Measurements from ENCODE around the gene DMP1. TPM values are rescaled to one million over a fixed set of nuclear protein-coding genes. Genes with fewer than 3 reads are reported as not detected.

Gene DMP1
- total and polyA plus RNA-seq, 2 of the 8 experiments (the other 6 are each of a cell fraction or from before 2014, with no cell fraction given), result 0.05 to 0.17 TPM

- no peak overlapping the region for H2BK5ac ChIP-seq (ENCODE audit: low read depth, low read length)
- no peak overlapping the region for H2AK5ac ChIP-seq (ENCODE audit: low read depth, low read length)
- ChIA-PET POLR2A (ENCODE audit: partially characterized antibody) (no interaction called here), CTCF (ENCODE audit: partially characterized antibody) (interaction anchor here (0.5 to 1.2 kb wide), 2 partner anchors 228 to 685 kb away, joined by 3 read pairs; no protein-coding TSS in a partner anchor)
- H3K9ac ChIP-seq (replicated peaks in 1 of 4; ENCODE audit: extremely low read depth in 1 of 4, low read depth in 3 of 4, low read length in 3 of 4), result no peak overlapping the region
- DNase-seq (ENCODE audit: low read depth in 1 of 2, low spot score in 2 of 2) (no peak), FAIRE-seq (no peak)
- no peak overlapping the region for H3K56ac ChIP-seq (replicated peaks; ENCODE audit: insufficient read length, low read depth, low read length)
- H3K9me3 ChIP-seq (ENCODE audit: insufficient read depth in 2 of 2, low read depth in 1 of 2, low read length in 1 of 2), result peaks cover 0 to 4% of the 10 kb centered on the region in 2 experiments; a peak in 1 of 4 replicates
- no peak overlapping the region for H4K91ac ChIP-seq (replicated peaks; ENCODE audit: insufficient read length, low read length)
- no peak overlapping the region for H3K4me3 ChIP-seq (ENCODE audit: extremely low read depth in 1 of 4, insufficient read depth in 2 of 4, low read depth in 3 of 4, low read length in 4 of 4)
- H4K8ac ChIP-seq (ENCODE audit: extremely low read depth, insufficient read depth, low read length), result no peak overlapping the region
- no peak overlapping the region for H3K23ac ChIP-seq (ENCODE audit: insufficient read length)
- H3K4me2 ChIP-seq (ENCODE audit: insufficient read depth in 1 of 2, low read depth in 2 of 2, low read length in 2 of 2), result no peak overlapping the region
- no peaks in the 10 kb centered on the region; a peak in 1 of 7 replicates for H3K4me1 ChIP-seq (replicated peaks in 1 of 4; ENCODE audit: control insufficient read depth in 3 of 4, insufficient read depth in 4 of 4, low read length in 3 of 4)
- H3K79me2 ChIP-seq (ENCODE audit: control insufficient read depth in 1 of 2, insufficient read depth in 2 of 2, low read length in 2 of 2), result no peaks in the 10 kb centered on the region
- no peaks in the 10 kb centered on the region for H3K27me3 ChIP-seq (replicated peaks in 1 of 4; ENCODE audit: control insufficient read depth in 3 of 4, extremely low read depth in 1 of 4, insufficient read depth in 3 of 4, low read length in 3 of 4)
- H3K79me1 ChIP-seq (ENCODE audit: low read depth, low read length), result no peaks in the 10 kb centered on the region
- no peak overlapping the region for H2BK20ac ChIP-seq (ENCODE audit: low read length)
- H3K4ac ChIP-seq (replicated peaks; ENCODE audit: insufficient read length, low read depth, low read length), result no peak overlapping the region
- no peak overlapping the region for H4K5ac ChIP-seq (ENCODE audit: insufficient read length, low read depth, low read length)
- H3K36me3 ChIP-seq (ENCODE audit: control insufficient read depth in 2 of 4, insufficient read depth in 4 of 4, low read length in 3 of 4), result no peaks in the 10 kb centered on the region
- no peak overlapping the region for H3K18ac ChIP-seq (ENCODE audit: extremely low read depth, low read length)
- H3K27ac ChIP-seq (ENCODE audit: low read depth, low read length), result no peak overlapping the region
- H2AFZ ChIP-seq (ENCODE audit: low read length), result no peak overlapping the region
- no peak overlapping the region for H2BK15ac ChIP-seq (ENCODE audit: low read length)
- no peak overlapping the region for H2BK120ac ChIP-seq (replicated peaks; ENCODE audit: low read depth, low read length)
- no peaks in the 10 kb centered on the region for H4K20me1 ChIP-seq (replicated peaks in 1 of 2; ENCODE audit: control insufficient read depth in 1 of 2, insufficient read depth in 2 of 2, low read length in 2 of 2)
- no peak overlapping the region for H3K14ac ChIP-seq (ENCODE audit: insufficient read length)
- H3K23me2 ChIP-seq (ENCODE audit: low read depth, low read length), result no peaks in the 10 kb centered on the region
- no peak overlapping the region for H2BK12ac ChIP-seq (ENCODE audit: low read depth, low read length)
- no peak for TF ChIP-seq SP2 (IDR thresholded peaks at IDR 0.05; ENCODE audit: low read length)
- TF ChIP-seq TEAD4 (IDR thresholded peaks at IDR 0.05; ENCODE audit: low read depth, low read length), result no peak
- TF ChIP-seq JUND (IDR thresholded peaks at IDR 0.05; ENCODE audit: low read length), result no peak
- TF ChIP-seq ASH2L (IDR thresholded peaks at IDR 0.05; ENCODE audit: low read length), result no peak
- no peak for TF ChIP-seq MAFK (IDR thresholded peaks at IDR 0.05; ENCODE audit: low read depth, low read length)
- no peak for TF ChIP-seq EZH2 (IDR thresholded peaks at IDR 0.05; ENCODE audit: low read depth, low read length, severe bottlenecking)
- no peak for TF ChIP-seq FOSL1 (IDR thresholded peaks at IDR 0.05; ENCODE audit: insufficient read depth, low read depth, low read length)
- no peak for TF ChIP-seq SP1 (IDR thresholded peaks at IDR 0.05; ENCODE audit: low read depth, low read length)
- no peak for TF ChIP-seq GTF2F1 (IDR thresholded peaks at IDR 0.05; ENCODE audit: borderline replicate concordance, low read depth, low read length)
- TF ChIP-seq TAF1 (IDR thresholded peaks at IDR 0.05; ENCODE audit: low read depth, low read length), result no peak
- no peak for TF ChIP-seq RFX5 (IDR thresholded peaks at IDR 0.05; ENCODE audit: borderline replicate concordance, low read depth, low read length)
- no peak for TF ChIP-seq CHD1 (IDR thresholded peaks at IDR 0.05; ENCODE audit: low read depth, low read length)
- TF ChIP-seq KDM1A (IDR thresholded peaks at IDR 0.05; ENCODE audit: borderline replicate concordance, low read length), result no peak
- no peak for TF ChIP-seq POLR2AphosphoS5 (IDR thresholded peaks at IDR 0.05; ENCODE audit: low read depth, low read length)
- no peak for TF ChIP-seq TAF7 (optimal IDR thresholded peaks at IDR 0.05; ENCODE audit: borderline replicate concordance, low read depth, low read length)
- no peak for TF ChIP-seq KDM4A (IDR thresholded peaks at IDR 0.05; ENCODE audit: low read depth, low read length, severe bottlenecking)
- TF ChIP-seq ATF3 (IDR thresholded peaks at IDR 0.05; ENCODE audit: insufficient read depth, low read depth, low read length), result no peak
These were observed 29.6 kb upstream of the DMP1 start for GRCh38 chr4:87620491-87620890.
